CD14-positive monocyte (primary cell): Measurements from ENCODE around the gene CCDC88C. TPM values are rescaled to one million over a fixed set of nuclear protein-coding genes. Genes with fewer than 3 reads are reported as not detected.

Experiments used
- DNase-seq, 3 donors: peaks; one replicate each; pipeline ENCODE4 v3.0.0-alpha.2; 2011 to 2022
- H2AFZ ChIP-seq: 2 replicates; pipeline ENCODE4 v1.6.0; 2012; ENCODE audit warnings: mild to moderate bottlenecking, low read depth, low read length, inconsistent platforms; ENCODE audit not compliant: insufficient read depth, poor library complexity, severe bottlenecking
- H3K27ac ChIP-seq, 2 donors: 1 replicate in 1 of 2; 2 replicates in 1 of 2; pipeline ENCODE4 v1.5.1; 2012 to 2013; ENCODE audit warnings: low read length in 2 of 2, control low read depth in 1 of 2, inconsistent platforms in 1 of 2, low read depth in 1 of 2, mild to moderate bottlenecking in 1 of 2
- H3K27me3 ChIP-seq, 2 donors: one replicate each; pipeline versions ENCODE4 v1.6.0 to v1.6.1; 2011 to 2013; ENCODE audit warnings: low read length in 2 of 2; ENCODE audit not compliant: control insufficient read depth in 2 of 2, insufficient read depth in 2 of 2
- H3K36me3 ChIP-seq, 2 donors: replicated peaks in 1 of 2; 1 replicate in 1 of 2; 2 replicates in 1 of 2; pipeline versions ENCODE4 v1.5.1 to v1.6.1; 2012 to 2013; ENCODE audit warnings: low read length in 2 of 2, control low read depth in 1 of 2, inconsistent platforms in 1 of 2, mild to moderate bottlenecking in 1 of 2; ENCODE audit not compliant: insufficient read depth in 2 of 2, control insufficient read depth in 1 of 2
- H3K4me1 ChIP-seq, 2 donors: 1 replicate in 1 of 2; 2 replicates in 1 of 2; pipeline versions ENCODE4 v1.5.1 to v1.6.1; 2012 to 2013; ENCODE audit warnings: low read length in 2 of 2, control low read depth in 1 of 2, inconsistent platforms in 1 of 2, mild to moderate bottlenecking in 1 of 2, moderate library complexity in 1 of 2; ENCODE audit not compliant: insufficient read depth in 2 of 2, control insufficient read depth in 1 of 2
- H3K4me2 ChIP-seq: replicated peaks from 2 replicates; pipeline ENCODE3; 2012; ENCODE audit warnings: low read length, moderate library complexity, mild to moderate bottlenecking; ENCODE audit not compliant: poor library complexity, severe bottlenecking; ENCODE audit errors: extremely low read depth
- H3K4me3 ChIP-seq, 3 experiments: fragments of 200-600 bp in 1 of 3; sonication (generic) in 1 of 3; replicated peaks in 1 of 3; 1 replicate in 2 of 3; 2 replicates in 1 of 3; pipeline ENCODE4 v1.5.1; 2011 to 2013; ENCODE audit warnings: low read length in 3 of 3, mild to moderate bottlenecking in 3 of 3, control low read depth in 2 of 3, low read depth in 2 of 3, inconsistent platforms in 1 of 3, moderate library complexity in 1 of 3
- H3K79me2 ChIP-seq: 2 replicates; pipeline ENCODE4 v1.6.0; 2012; ENCODE audit warnings: mild to moderate bottlenecking, control low read depth, inconsistent platforms, low read length, moderate library complexity; ENCODE audit not compliant: insufficient read depth
- H3K9ac ChIP-seq: 2 replicates; pipeline ENCODE4 v1.6.0; 2017; ENCODE audit warnings: low read length, mild to moderate bottlenecking; ENCODE audit not compliant: insufficient read depth, poor library complexity, severe bottlenecking
- H3K9me3 ChIP-seq, 2 donors: replicated peaks in 1 of 2; 1 replicate in 1 of 2; 2 replicates in 1 of 2; pipeline versions ENCODE4 v1.5.1 to v1.6.1; 2012 to 2013; ENCODE audit warnings: low read length in 2 of 2, control low read depth in 1 of 2; ENCODE audit not compliant: control insufficient read depth in 1 of 2, insufficient read depth in 1 of 2
- H4K20me1 ChIP-seq: 2 replicates; pipeline ENCODE4 v1.6.0; 2012; ENCODE audit warnings: mild to moderate bottlenecking, low read length, control low read depth, moderate library complexity; ENCODE audit not compliant: insufficient read depth
- H3K27ac Mint-ChIP-seq, 7 donors: one replicate each; pipeline ENCODE4 v1.8.0; 2020; ENCODE audit warnings: mild to moderate bottlenecking in 7 of 7, mixed read lengths in 7 of 7, moderate library complexity in 6 of 7, inconsistent platforms in 2 of 7
- H3K27me3 Mint-ChIP-seq, 3 donors: one replicate each; pipeline ENCODE4 v1.8.0; 2021 to 2022; ENCODE audit warnings: low read depth in 3 of 3, mild to moderate bottlenecking in 3 of 3, mixed read lengths in 3 of 3, moderate library complexity in 3 of 3, inconsistent platforms in 1 of 3
- H3K36me3 Mint-ChIP-seq, 2 donors: one replicate each; pipeline ENCODE4 v1.8.0; 2020; ENCODE audit warnings: mixed read lengths in 2 of 2, inconsistent platforms in 1 of 2, mild to moderate bottlenecking in 1 of 2
- H3K4me1 Mint-ChIP-seq: one replicate; pipeline ENCODE4 v1.8.0; 2020; ENCODE audit warnings: mild to moderate bottlenecking, mixed read lengths
- H3K4me3 Mint-ChIP-seq, 2 donors: one replicate each; pipeline ENCODE4 v1.8.0; 2020; ENCODE audit warnings: mild to moderate bottlenecking in 2 of 2, mixed read lengths in 2 of 2, moderate library complexity in 1 of 2
- H3K9me3 Mint-ChIP-seq, 7 donors: one replicate each; pipeline ENCODE4 v1.8.0; 2020 to 2022; ENCODE audit warnings: mixed read lengths in 7 of 7, mild to moderate bottlenecking in 6 of 7, moderate library complexity in 6 of 7, inconsistent platforms in 2 of 7
- WGBS: methylation state at CpG from one replicate; pipeline ENCODE4 v1.1.5; 2013; ENCODE audit warnings: missing lambda C conversion rate; ENCODE audit not compliant: insufficient coverage; 5-methylcytosine and 5-hydroxymethylcytosine counted together
- intact Hi-C, 2 donors: fragments of 100-400 bp; cut with micrococcal nuclease; formaldehyde crosslinking; loops; one replicate each; pipeline versions ENCODE4 v1.15.0 to v1.15.1; 2023
- polyA plus RNA-seq, 3 donors: library from polyadenylated mRNA; depleted of rRNA in 1 of 3; unstranded in 2 of 3; stranded (reverse) in 1 of 3; fragments of 300-500 nt in 2 of 3; fragments of >200 nt in 1 of 3; fragmentation: Illumina TruSeq in 2 of 3; gene quantifications; 1 replicate in 2 of 3; 2 replicates in 1 of 3; pipeline ENCODE4 v1.2.3, GENCODE V29; 2012 to 2021
- TF ChIP-seq, protein P1 (sequence below): fragments of 200-600 bp; IDR thresholded peaks from one replicate; pipeline ENCODE4 v1.8.0; 2022; ENCODE audit warnings: antibody characterized with exemption, mild to moderate bottlenecking

CCDC88C gene
- polyA plus RNA-seq, 3 donors: 11.6 to 69.7 (median 12.3) TPM

GRCh38 chr14:91274796-91275195 lies 142.8 kb downstream of the CCDC88C start:
- WGBS: 91% methylated on average over 8 of the region's 9 CpGs
- Mint-ChIP-seq H3K9me3 (no peaks in the 10 kb centered on the region), H3K4me1 (no peaks in the 10 kb centered on the region), H3K36me3 (peaks cover 78 to 93% of the 10 kb centered on the region in 2 donors), H3K27me3 (no peaks in the 10 kb centered on the region), H3K27ac (peak overlapping the region in 1 of 7 donors; percentile 75), H3K4me3 (no peak overlapping the region)
- TF ChIP-seq, protein P1, sequence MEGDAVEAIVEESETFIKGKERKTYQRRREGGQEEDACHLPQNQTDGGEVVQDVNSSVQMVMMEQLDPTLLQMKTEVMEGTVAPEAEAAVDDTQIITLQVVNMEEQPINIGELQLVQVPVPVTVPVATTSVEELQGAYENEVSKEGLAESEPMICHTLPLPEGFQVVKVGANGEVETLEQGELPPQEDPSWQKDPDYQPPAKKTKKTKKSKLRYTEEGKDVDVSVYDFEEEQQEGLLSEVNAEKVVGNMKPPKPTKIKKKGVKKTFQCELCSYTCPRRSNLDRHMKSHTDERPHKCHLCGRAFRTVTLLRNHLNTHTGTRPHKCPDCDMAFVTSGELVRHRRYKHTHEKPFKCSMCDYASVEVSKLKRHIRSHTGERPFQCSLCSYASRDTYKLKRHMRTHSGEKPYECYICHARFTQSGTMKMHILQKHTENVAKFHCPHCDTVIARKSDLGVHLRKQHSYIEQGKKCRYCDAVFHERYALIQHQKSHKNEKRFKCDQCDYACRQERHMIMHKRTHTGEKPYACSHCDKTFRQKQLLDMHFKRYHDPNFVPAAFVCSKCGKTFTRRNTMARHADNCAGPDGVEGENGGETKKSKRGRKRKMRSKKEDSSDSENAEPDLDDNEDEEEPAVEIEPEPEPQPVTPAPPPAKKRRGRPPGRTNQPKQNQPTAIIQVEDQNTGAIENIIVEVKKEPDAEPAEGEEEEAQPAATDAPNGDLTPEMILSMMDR: no peak
- H3K36me3 ChIP-seq: peaks cover 90 to 96% of the 10 kb centered on the region in 2 donors
- no peak for DNase-seq
- intact Hi-C loops: no loop called here
- no peaks in the 10 kb centered on the region for H3K9me3 ChIP-seq
- no peak overlapping the region for H3K4me3 ChIP-seq
- H3K79me2 ChIP-seq: no peaks in the 10 kb centered on the region
- H3K4me1 ChIP-seq: no peaks in the 10 kb centered on the region
- no peak overlapping the region for H2AFZ ChIP-seq
- H3K9ac ChIP-seq: no peak overlapping the region
- H3K27me3 ChIP-seq: no peaks in the 10 kb centered on the region
- no peak overlapping the region for H3K4me2 ChIP-seq
- peaks cover 66% of the 10 kb centered on the region for H4K20me1 ChIP-seq
- H3K27ac ChIP-seq: peak overlapping the region in 1 of 2 donors; percentile 31

- H3K79me2 ChIP-seq: no peaks in the 10 kb centered on the region
- H3K27ac ChIP-seq: no peak overlapping the region
- H3K27ac Mint-ChIP-seq: peak overlapping the region in 2 of 7 donors; percentile 10 to 54
- intact Hi-C loops: no loop called here
- H2AFZ ChIP-seq: no peak overlapping the region
- DNase-seq: no peak
- TF ChIP-seq, protein P1: no peak
- H3K4me1 Mint-ChIP-seq: no peaks in the 10 kb centered on the region
- WGBS: 81% methylated on average over 6 of the region's 13 CpGs
- no peaks in the 10 kb centered on the region for H3K9me3 ChIP-seq
- no peaks in the 10 kb centered on the region for H3K27me3 ChIP-seq
- H3K36me3 ChIP-seq: peaks cover 85 to 96% of the 10 kb centered on the region in 2 donors
- no peaks in the 10 kb centered on the region for H3K9me3 Mint-ChIP-seq
- H3K36me3 Mint-ChIP-seq: peaks cover 77 to 93% of the 10 kb centered on the region in 2 donors
- no peak overlapping the region for H3K4me3 ChIP-seq
- no peak overlapping the region for H3K9ac ChIP-seq
- peaks cover 73% of the 10 kb centered on the region for H4K20me1 ChIP-seq
- H3K4me1 ChIP-seq: no peaks in the 10 kb centered on the region
- H3K27me3 Mint-ChIP-seq: peaks cover 0 to 1% (median 0%) of the 10 kb centered on the region in 3 donors
- H3K4me3 Mint-ChIP-seq: no peak overlapping the region
- H3K4me2 ChIP-seq: no peak overlapping the region
These were observed 143.7 kb downstream of the CCDC88C start for GRCh38 chr14:91273885-91274273.
